22Rv1 (cell line): ENCODE results near the gene PRRG2.

Experiments used
- ZFX ChIP-seq: fragments of 450-650 bp; IDR thresholded peaks from 2 replicates; pipeline ENCODE4 v1.6.1; 2017; ENCODE audit warnings: antibody characterized with exemption, borderline replicate concordance
- TF ChIP-seq, protein P1 (sequence below): fragments of 450-650 bp; IDR thresholded peaks from 2 replicates; pipeline ENCODE4 v1.5.1; 2017; ENCODE audit warnings: mild to moderate bottlenecking

DNA sequence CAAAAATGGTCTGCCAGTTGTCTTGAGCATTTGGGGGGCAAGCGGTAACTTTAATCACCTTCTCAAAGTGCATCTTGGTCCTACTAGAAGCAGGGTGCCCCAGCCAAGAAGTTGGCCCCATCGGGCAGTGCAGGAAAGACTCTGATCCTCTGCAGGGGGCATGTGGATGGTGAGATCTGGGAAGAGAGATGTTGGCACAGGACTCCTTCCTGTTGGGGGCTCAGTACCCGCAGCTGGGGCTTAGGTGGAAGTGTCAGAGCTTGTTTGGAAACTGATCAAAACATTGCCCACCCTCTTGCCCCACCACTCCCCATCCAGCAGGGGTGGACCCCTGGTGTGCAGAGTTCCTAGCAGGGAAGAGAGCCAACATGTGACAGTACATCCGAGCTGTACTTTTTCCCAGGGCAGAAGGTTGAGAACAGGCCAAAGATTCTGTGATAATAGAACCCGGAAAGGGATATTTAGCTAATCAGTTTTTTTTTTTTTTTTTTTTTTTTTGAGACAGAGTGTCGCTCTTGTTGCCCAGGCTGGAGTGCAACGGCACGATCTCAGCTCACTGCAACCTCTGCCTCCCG, 50.0 kb downstream of the PRRG2 start:
- TF ChIP-seq, protein P1, sequence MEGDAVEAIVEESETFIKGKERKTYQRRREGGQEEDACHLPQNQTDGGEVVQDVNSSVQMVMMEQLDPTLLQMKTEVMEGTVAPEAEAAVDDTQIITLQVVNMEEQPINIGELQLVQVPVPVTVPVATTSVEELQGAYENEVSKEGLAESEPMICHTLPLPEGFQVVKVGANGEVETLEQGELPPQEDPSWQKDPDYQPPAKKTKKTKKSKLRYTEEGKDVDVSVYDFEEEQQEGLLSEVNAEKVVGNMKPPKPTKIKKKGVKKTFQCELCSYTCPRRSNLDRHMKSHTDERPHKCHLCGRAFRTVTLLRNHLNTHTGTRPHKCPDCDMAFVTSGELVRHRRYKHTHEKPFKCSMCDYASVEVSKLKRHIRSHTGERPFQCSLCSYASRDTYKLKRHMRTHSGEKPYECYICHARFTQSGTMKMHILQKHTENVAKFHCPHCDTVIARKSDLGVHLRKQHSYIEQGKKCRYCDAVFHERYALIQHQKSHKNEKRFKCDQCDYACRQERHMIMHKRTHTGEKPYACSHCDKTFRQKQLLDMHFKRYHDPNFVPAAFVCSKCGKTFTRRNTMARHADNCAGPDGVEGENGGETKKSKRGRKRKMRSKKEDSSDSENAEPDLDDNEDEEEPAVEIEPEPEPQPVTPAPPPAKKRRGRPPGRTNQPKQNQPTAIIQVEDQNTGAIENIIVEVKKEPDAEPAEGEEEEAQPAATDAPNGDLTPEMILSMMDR = no peak
- TF ChIP-seq ZFX = no peak
